SK-MEL-5 (cell line): Measurements from ENCODE around the gene RADIL. TPM values are rescaled to one million over a fixed set of nuclear protein-coding genes. Genes with fewer than 3 reads are reported as not detected.

Experiments
- DNase-seq: peaks from one replicate; pipeline ENCODE4 v3.0.0-alpha.2; 2016; ENCODE audit warnings: low read depth, low spot score
- in situ Hi-C: cut with HindIII; loops from 2 replicates; pipeline ENCODE4 v1.10.0; 2016; ENCODE audit warnings: low sequenced_read_pairs, high pct_unique_total_duplicates, low pct_unique_long_range_greater_than_20kb
- total RNA-seq: library from RNA; depleted of rRNA; stranded (reverse); fragments of >200 nt; shearing (Covaris generic); gene quantifications from 2 replicates; pipeline ENCODE4 v1.2.3, GENCODE V29; 2014

RADIL gene
- total RNA-seq, 1 experiment from 2014 or later: 24.3 TPM

DNA sequence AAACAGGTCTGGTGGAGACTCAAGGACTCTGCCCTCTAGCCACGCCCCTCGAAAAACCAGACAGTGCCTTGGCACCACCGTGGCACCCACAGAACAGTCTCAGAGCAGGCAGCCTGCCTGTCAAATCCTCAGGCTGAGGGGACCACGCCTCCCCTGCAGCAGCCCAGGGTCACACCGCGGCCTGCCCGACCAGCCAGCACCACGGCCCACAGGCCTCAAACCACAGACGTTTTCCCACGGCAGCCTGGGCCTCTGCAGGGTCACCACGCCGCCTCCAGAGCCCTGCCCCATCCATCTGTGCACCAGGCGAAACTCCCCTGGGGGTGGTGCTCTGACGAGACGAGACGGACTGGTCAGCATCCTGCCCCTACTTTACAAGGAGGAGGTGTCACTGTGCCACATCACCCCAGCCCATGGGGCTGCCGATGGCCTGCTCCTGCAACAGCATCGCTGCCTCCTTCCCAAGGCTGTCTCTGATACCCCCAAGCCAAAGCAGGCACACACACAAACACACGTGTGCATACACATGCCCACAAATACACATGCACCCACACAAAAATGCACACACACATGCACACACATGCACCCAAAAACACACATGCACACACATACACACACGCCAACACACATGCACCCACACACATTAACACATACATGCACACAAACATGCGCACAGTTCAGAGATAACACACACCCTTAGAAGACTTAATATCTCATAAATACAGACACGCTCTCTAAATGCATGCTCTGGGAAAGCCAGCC lies 46.3 kb downstream of the RADIL start:
- no peak for DNase-seq
- in situ Hi-C loops: no loop called here

DNA sequence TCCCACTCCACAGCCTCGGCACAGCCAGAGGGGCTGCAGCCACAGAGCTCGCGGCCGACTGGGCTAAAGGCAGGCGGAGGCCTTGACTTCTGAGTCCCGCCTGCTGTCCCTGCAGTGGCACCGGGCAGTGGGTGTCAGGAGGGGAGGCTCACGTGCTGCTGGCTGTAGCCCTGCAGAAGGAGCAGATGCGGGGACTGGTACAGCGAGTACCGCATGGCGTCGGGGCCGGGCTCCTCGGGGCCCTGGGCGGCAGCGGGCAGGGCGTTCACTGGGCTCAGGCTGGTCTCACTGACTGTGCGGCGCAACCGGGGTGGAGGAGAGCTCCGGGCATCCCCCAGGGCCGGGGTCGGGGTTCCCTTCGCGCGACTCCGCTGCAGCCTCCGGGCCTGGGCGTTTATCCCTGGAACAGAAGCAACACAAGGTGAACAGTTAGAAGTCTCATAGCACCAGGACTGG lies 47.3 kb downstream of the RADIL start:
- in situ Hi-C loops: no loop called here

DNA sequence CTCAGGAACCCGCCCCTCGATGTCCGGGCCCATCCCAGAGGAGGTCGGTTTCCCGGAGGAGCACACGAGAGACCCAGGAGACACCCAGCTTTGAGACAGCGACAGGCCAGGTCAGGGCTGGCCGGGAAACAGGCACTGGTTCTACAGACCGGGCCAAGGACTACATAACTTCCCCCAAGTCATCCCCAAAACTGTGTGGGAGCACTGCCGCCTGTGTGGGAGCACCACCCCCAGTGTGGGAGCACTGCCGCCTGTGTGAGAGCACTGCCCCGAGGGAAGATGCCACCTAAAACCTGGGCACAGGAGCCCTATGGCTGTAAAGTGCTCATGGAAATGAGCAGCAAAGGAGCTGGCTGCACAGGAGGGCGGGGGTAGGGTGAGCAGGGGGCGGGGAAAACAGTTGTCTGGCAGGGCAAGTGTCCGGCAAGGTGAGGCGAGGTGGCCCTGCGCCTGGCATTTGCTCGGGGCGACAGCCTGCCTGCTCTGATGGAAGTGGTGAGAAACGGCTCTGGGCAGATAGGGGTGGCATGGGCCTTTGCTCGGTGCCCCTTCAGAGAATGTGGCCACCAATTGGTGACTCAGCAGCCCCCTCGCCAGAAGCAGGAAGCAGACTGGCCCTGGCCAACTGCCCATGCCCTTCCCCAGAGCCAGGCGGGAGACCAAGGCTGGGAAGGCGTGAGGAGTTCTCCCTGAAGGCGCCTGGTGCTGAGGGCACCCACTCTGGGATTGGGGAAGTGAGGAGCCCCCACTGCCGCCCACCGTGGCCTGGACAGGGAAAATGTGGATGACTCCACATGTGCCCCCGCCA lies 47.9 kb downstream of the RADIL start:
- no peak for DNase-seq
- in situ Hi-C loops: no loop called here

More for the DNA sequence above, 47.3 kb downstream of the RADIL start:
- DNase-seq: no peak

DNA sequence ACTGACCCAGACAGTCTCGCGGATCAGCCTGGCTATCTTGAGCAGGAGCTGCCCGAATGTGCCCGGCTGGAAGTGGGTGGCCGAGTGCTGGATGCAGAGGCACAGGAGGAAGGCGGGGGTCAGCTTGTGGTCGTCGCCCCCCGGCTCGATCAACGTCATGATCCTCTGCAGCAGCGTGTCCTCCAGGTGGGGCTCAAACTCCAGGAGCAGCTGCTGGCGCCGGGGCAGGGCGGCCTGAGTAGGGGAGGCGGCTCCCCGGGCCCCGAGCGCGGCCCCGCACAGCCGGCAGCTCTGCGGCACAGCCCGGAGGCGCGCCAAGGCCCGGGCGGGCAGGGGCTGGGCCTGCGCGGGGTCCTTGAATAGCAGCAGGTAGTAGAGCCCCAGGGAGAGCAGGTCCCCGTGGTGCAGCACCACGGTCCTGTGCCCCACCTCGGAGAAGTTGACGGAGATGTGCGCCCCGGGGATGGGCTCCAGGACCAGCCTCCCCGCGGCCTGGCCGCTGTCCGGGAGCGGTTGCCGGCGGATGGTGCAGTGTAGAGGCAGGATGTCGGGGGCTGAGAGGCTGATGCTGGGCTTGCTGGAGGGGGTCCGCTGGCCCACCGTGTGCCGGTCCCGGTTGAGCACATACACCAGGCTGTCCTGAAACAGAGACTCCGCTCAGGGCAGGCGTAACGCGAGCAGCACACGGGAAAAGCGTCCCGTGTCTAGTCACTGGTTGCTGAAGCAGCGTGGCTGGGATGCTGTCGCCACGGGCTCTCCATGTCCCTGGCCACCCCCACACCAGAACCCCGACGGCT lies 48.7 kb downstream of the RADIL start:
- DNase-seq: no peak
- in situ Hi-C loops: no loop called here

DNA sequence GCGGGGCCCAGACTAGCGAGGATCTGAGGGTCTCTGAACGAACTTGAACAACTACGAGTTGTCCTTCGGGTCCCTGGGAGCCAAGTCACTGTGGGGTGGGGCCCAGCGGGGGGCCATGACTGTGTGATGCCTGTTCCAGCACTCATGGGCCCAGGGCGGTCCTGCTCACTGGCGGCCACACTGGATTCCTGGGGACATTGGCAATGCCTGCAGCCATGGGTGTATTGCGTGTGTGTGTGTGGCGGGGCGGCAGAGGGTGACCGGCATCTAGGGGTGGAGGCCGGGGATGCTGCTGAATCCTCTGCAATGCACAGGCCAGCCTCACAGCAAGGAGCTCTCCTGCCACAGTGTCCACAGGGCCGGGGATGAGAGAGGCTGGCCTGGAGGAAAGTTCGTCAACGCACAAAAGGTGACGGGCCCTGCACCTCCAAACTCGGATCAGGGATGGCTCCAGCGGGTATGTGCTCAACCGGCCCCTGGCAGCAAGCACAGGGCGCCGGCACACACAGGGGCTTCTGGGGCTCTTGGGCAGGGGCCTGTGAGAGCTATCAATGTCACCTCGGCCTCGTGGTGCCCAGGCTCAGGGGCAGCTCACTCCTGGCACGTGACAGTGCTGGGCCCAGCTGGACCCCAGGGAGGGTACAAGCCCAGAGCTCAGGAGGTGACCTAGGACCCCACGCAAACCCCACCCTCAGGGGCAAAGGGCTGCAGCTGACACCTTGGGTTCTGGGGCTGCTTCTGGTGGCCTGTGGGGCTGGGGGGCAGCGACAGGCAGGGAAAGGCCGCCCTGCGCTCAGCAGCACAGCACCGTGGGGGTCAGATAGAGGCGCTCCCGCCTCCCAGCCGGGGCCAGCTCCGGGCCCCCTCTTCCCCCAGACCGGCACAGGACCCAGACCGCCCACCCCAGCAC lies 49.6 kb downstream of the RADIL start:
- no peak for DNase-seq
- in situ Hi-C loops: no loop called here

DNA sequence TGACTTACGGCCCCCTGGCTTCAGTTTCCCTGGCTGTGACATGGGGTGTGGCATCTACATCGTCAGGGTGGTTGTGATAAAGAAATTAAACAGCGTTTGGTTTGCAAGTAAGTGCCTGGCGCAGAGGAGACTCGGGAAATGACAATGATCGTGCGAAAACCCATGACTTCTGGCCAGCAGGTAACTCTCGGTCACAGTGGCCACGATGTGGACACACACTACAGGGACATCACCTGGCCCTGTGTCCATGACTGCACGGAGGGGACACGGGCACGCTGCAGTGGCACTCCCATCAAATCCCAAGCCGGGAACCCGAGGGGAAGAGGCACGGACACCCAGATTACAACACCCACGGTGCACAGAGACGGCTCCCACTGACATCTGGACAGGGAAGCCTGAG lies 50.3 kb downstream of the RADIL start:
- in situ Hi-C loops: no loop called here

DNA sequence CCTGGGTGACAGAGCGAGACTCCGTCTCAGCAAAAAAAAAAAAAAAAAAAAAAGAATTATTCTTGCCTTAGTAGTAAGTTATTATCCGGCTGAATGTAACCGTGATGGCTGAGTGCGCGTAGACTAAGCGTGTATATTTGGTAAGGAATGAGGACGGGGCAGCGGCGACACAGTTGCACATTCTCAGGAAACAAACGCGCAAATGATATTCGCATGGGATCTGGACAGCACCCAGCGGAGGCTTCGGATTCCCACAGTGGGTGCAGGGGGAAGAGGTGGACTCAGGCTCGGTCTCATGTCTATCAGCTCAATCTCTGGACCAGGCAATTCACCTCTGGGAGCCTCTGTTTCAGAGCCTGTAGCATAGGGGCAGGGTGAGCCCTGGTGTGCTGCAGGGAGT lies 50.8 kb downstream of the RADIL start:
- no peak for DNase-seq
- in situ Hi-C loops: no loop called here

More for the DNA sequence above, 50.3 kb downstream of the RADIL start:
- no peak for DNase-seq

DNA sequence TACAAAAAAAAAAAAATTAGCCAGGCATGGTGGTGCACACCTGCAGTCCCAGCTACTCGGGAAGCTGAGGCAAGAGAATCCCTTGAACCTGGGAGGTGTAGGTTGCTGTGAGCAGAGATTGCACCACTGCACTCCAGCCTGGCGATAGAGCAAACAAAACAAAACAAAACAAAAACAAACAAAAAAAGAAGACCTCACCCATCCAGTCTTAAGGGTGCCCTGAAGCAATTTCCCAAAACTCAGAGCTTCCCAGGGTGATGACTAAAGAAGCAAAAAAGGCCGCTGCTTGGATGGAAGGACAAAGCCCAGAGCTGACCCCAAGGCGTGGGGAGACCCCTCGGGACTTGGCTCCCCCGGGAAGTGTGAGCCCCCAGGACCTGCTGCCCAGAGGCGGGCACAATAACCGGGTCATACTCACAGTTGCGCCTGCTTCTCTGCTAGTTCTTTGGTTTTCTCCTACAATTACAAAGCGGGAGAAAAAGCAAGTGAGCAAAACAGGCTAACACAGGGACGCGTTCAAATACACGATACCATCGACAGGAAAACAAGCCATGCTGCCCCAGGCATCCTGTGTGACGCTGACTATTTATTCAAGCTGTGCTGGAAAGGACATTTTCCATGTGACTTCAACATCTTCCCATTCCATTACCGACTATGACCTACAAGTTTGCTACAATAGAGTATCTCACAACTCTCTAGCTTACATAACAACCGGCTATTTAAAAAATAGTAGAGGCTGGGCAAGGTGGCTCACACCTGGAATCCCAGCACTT lies 51.6 kb downstream of the RADIL start:
- DNase-seq: peak; percentile 64
- in situ Hi-C loops: no loop called here

DNA sequence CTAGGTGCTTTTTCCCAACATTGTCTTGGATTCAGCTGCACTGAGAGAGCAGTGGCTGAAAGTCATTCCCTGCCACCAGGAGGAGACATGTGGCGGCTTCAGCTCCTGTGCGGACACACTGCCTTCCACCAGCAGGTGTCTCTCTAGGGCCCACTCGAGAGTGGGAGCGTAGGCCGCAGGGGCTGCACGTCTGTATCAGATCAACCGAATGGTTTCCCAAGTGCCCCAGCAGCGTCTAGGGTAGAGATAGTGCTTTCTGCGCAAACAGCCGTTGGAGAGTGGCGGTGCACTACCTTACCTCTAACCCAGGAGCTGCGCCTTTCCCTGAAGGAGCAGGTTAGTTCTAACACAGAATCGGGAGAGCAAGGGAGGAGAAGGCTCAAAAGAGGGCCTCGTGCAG lies 53.3 kb downstream of the RADIL start:
- in situ Hi-C loops: no loop called here
- DNase-seq: peak; percentile 85

DNA sequence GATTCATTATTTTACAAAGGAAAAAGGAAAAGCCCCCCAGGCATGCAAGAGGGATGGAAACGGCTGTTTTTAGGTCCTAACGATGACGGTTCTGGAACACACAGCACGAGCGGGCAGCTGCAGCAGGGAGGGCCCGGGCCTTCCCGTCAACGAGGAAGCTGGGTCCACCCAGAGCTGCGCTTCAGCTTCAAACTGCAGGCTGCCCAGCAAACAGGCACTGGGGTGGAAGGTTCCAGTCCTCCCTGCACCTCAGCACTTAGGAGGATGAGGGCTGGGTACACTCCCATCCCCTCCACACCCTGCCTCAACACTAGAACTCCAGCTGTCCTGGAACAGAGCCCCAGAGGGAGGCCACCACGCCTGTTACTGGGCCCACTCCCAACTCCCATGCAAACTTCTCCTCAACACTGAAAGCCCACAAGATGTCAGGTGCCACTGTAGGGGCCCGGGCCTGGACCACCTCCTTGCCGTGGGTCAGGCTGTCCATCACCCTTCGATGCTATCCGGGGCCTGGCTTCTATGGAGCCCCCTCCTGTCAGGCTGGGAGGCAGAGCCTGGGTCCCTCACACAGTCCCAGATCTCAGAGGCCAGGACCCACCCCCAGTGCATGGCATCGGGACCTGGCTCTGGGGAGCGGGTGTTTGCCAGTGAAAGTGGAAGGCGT lies 54.7 kb downstream of the RADIL start:
- DNase-seq: no peak
- in situ Hi-C loops: no loop called here

DNA sequence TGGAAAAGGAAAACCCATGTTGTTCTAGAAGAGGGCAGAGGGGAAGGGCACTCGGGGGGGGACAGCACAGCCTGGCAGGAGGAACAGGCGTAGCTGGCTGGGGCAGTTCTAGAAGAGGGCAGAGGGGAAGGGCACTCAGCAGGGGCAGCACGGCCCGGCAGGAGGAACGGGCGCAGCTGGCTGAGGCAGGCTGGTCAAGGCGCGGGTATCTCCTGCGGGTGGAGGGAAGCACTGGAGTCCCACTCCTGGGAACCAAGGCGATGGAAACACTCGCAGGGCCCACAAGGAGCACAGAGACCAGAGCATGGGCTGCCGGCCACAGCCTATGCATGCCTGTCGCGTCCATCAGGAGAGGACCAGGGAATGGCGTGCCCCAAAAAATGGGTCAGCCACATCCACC lies 58.4 kb downstream of the RADIL start:
- in situ Hi-C loops: no loop called here
- DNase-seq: no peak

DNA sequence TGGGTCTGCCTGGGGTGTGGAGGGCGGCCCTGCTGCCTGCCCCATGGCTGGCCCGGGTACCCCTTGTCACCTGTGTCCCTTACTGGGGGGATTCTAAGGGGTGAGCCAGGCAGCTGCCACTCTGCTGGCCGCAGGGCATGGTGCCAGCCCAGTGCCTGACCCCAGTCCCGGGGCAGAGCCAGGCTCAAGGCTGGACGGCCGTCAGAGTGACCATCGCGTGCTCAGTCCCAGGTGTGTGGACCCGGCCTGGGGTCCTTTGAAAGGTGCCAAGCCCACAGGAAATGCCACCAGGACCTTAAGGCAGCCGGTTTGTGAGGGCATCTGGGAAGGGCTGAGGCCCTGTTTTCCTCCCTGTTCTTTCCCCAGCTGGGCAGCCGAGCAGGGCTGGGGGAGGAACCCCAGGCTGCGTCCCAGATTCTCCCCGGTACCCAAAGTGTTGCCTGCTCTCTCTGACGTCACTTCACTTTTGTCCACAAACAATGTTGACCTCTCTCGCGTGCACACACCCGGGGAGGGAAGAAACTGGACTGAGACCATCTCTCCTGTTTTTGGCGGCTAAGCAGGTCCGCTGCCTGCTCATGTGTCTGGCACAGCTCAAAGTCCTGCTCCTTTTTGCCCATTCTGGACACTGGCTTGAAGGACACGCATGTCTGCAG lies 59.3 kb downstream of the RADIL start:
- no peak for DNase-seq
- in situ Hi-C loops: no loop called here

DNA sequence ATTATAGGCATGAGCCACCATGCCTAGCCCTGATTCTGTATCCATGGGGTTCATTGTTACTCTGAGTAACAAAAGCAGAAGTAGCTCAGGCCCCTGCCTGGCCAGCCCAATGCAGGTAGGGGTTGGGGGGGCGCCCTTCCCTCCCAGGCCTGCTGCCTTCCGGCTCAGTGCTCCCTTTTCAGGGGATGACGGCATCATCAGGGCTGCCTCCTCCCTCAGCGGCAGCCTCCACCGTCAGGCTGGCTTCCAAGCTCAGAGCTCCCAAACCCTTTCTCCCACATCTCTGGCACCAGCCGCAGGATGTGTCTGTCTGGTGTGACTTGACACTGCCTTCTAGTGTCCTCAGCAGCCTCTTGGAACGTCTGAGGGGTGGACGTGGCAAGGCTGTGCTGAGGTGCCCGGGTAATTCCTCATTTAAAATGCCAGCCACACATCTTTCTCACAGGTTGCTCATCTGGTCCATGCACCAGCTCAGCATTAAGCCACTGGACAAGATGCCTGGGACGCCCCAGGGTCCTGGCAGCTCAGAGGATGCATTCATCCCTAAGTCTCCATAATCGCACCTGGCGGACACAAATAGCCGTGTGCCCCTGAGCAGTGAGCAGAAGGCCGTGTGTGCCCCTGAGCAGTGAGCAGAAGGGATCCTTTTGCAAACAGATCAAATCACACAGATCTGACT lies 59.9 kb downstream of the RADIL start:
- in situ Hi-C loops: no loop called here
- no peak for DNase-seq

DNA sequence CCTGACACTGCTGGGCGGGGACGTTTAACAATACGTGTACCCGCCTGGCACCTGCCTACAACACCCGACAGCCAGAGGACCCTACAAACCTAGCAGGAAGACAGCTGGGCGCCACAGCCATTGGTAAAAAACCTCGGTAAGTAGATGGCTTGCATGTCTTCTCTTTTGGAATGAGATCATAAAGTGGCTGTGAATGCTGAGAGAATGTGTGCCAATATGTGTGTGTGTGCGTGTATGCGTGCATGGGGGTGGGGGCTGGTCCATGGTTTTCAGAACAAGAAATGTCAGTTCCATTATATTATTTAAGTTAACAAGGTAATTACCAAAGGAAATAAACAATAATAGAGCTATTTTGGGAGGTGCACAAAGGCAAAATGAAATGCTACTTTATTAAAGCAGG lies 60.8 kb downstream of the RADIL start:
- in situ Hi-C loops: no loop called here
- DNase-seq: no peak

DNA sequence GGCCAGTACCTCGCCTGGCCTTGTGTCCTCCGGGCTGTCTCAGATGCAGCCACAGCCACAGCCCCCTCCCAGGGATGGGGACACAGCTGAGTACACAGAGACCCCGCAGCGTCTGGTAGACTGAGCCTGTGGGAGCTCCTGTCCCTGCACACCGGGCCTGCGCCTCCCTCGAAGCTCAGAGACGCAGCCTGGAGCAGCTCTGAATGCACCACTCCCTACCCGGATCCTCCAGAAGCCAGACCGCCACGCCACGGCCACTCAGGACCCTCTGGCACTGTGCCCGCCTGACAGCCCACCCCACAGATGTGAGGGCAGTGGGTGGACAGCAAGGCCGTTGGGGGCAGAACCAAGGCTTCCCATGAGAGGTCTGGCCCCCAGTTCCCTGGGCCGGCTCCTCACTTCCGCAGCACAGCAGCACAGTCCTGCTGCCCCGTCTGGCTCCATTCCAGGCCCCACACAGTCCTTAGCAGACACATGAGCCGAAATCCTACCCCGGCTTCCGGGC lies 62.5 kb downstream of the RADIL start:
- DNase-seq: no peak
- in situ Hi-C loops: no loop called here
